ENCODE results near the gene DNAJC1. TPM values are rescaled to one million over a fixed set of nuclear protein-coding genes. Genes with fewer than 3 reads are reported as not detected.

The DNAJC1 gene
- total and polyA plus RNA-seq, 2 donors (not counting 3 experiments of a cell fraction or from before 2014, with no cell fraction given), result 11.2 to 19.7 TPM

- H3K9me1 ChIP-seq (replicated peaks; ENCODE audit: control insufficient read depth, extremely low read depth, insufficient read depth, low read length), result no peaks in the 10 kb centered on the region
- H3K4me3 ChIP-seq (replicated peaks in 1 of 3; ENCODE audit: insufficient read depth in 1 of 3, low read depth in 1 of 3, low read length in 3 of 3), result no peak overlapping the region
- H3K4me1 ChIP-seq (ENCODE audit: control insufficient read depth, extremely low read depth, insufficient read depth, low read length), result no peaks in the 10 kb centered on the region
- no peak for TF ChIP-seq EZH2 (IDR thresholded peaks at IDR 0.05; ENCODE audit: borderline replicate concordance, low read depth, low read length, severe bottlenecking)
- TF ChIP-seq POLR2A (IDR thresholded peaks at IDR 0.05; ENCODE audit: low read depth, low read length), result no peak
- H3K9me3 ChIP-seq (replicated peaks; ENCODE audit: control insufficient read depth, insufficient read depth, low read length), result no peaks in the 10 kb centered on the region
- H3K36me3 ChIP-seq (ENCODE audit: control insufficient read depth in 2 of 2, extremely low read depth in 1 of 2, insufficient read depth in 2 of 2, low read length in 2 of 2), result no peaks in the 10 kb centered on the region
- DNase-seq (ENCODE audit: low read depth, low spot score), result peak; percentile 33
- no peak overlapping the region for H3K4me2 ChIP-seq (ENCODE audit: insufficient read depth, low read length)
- H3K9ac ChIP-seq (replicated peaks; ENCODE audit: extremely low read depth, insufficient read depth, low read length), result no peak overlapping the region
- dilution Hi-C loops (cut with MboI; ENCODE audit: extremely low pct_ligation_motif_present, low sequenced_read_pairs), result no loop called here
- no peak overlapping the region for H2AFZ ChIP-seq (ENCODE audit: low read depth, low read length)
- ChIA-PET CTCF (interaction anchor here (0.7 to 3.5 kb wide), 12 partner anchors 14 to 978 kb away, joined by 3 to 51 read pairs (median 4); no protein-coding TSS in a partner anchor), POLR2A (interaction anchor here (0.6 kb wide), 1 partner anchor 366 kb away, joined by 3 read pairs; no protein-coding TSS in a partner anchor)
- H3K27me3 ChIP-seq (ENCODE audit: control insufficient read depth in 2 of 2, insufficient read depth in 2 of 2, low read length in 2 of 2), result peaks cover 2 to 29% of the 10 kb centered on the region in 2 experiments
- H4K20me1 ChIP-seq (replicated peaks; ENCODE audit: control insufficient read depth, extremely low read depth, insufficient read depth, low read length), result no peaks in the 10 kb centered on the region
- no peaks in the 10 kb centered on the region for H3K79me2 ChIP-seq (ENCODE audit: control insufficient read depth, insufficient read depth, low read length)
- no peak for FAIRE-seq
- no peak overlapping the region for H3K27ac ChIP-seq (ENCODE audit: insufficient read depth, low read depth, low read length)
- intact Hi-C loops (cut with micrococcal nuclease), result loop anchor here (1.0 kb wide), 3 partner anchors 410 to 1057 kb away; no protein-coding TSS in a partner anchor
- BruUV-seq (replicated peaks), result no TSS peak
Observed at GRCh38 chr10:22010973-22011408, 7.5 kb upstream of the DNAJC1 start.

DNA sequence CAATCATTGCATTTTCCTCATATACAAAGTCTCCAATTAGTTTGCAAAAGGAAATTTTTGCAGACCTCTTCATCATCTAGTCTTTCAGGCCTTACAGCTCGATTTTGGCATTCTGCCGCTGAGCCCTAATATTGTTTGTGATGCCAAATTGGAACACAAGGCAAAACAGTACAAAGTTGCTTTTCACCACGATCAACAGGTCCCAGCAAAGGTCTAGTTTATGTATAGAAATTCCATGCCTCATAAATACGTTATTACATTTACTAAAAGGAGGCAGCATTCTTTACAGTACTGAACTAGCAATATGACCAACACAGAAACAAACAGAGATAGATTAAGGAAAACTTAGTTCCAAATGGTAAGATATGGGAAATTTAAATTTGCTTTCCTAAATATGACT, 7.0 kb upstream of the DNAJC1 start:
- intact Hi-C loops (cut with micrococcal nuclease), result loop anchor here (1.0 kb wide), 1 partner anchor 1058 kb away; no protein-coding TSS in a partner anchor
- no TSS peak for BruUV-seq (replicated peaks)
- POLR2A ChIA-PET, result no interaction called here
- Histone ChIP-seq H3K4me1 (ENCODE audit: control insufficient read depth, extremely low read depth, insufficient read depth, low read length) (no peaks in the 10 kb centered on the region), H2AFZ (ENCODE audit: low read depth, low read length) (no peak overlapping the region), H3K9me3 (replicated peaks; ENCODE audit: control insufficient read depth, insufficient read depth, low read length) (no peaks in the 10 kb centered on the region), H3K9ac (replicated peaks; ENCODE audit: extremely low read depth, insufficient read depth, low read length) (no peak overlapping the region), H3K27me3 (ENCODE audit: control insufficient read depth in 2 of 2, insufficient read depth in 2 of 2, low read length in 2 of 2) (peaks cover 3 to 32% of the 10 kb centered on the region in 2 experiments), H3K36me3 (ENCODE audit: control insufficient read depth in 2 of 2, extremely low read depth in 1 of 2, insufficient read depth in 2 of 2, low read length in 2 of 2) (no peaks in the 10 kb centered on the region), H3K4me3 (replicated peaks in 1 of 3; ENCODE audit: insufficient read depth in 1 of 3, low read depth in 1 of 3, low read length in 3 of 3) (no peak overlapping the region), H4K20me1 (replicated peaks; ENCODE audit: control insufficient read depth, extremely low read depth, insufficient read depth, low read length) (no peaks in the 10 kb centered on the region), H3K4me2 (ENCODE audit: insufficient read depth, low read length) (no peak overlapping the region), H3K27ac (ENCODE audit: insufficient read depth, low read depth, low read length) (no peak overlapping the region), H3K79me2 (ENCODE audit: control insufficient read depth, insufficient read depth, low read length) (no peaks in the 10 kb centered on the region), H3K9me1 (replicated peaks; ENCODE audit: control insufficient read depth, extremely low read depth, insufficient read depth, low read length) (no peaks in the 10 kb centered on the region)
- TF ChIP-seq CTCF (IDR thresholded peaks at IDR 0.05; ENCODE audit: extremely low read depth in 1 of 2, insufficient read depth in 1 of 2, low read depth in 1 of 2, low read length in 2 of 2) (no peak), FOS (IDR thresholded peaks at IDR 0.05; ENCODE audit: borderline replicate concordance, insufficient read depth, low read length) (no peak), POLR2A (IDR thresholded peaks at IDR 0.05; ENCODE audit: low read depth, low read length) (no peak), EZH2 (IDR thresholded peaks at IDR 0.05; ENCODE audit: borderline replicate concordance, low read depth, low read length, severe bottlenecking) (no peak), GATA2 (IDR thresholded peaks at IDR 0.05; ENCODE audit: insufficient read depth, insufficient read length, low read depth, low read length) (no peak), POLR2AphosphoS5 (IDR thresholded peaks at IDR 0.05; ENCODE audit: insufficient read depth, low read depth, low read length) (no peak), MYC (IDR thresholded peaks at IDR 0.05; ENCODE audit: low read depth, low read length) (no peak), JUN (IDR thresholded peaks at IDR 0.05; ENCODE audit: borderline replicate concordance, insufficient read depth, insufficient read length, low read depth) (no peak)
- TF ChIP-seq, protein P1, sequence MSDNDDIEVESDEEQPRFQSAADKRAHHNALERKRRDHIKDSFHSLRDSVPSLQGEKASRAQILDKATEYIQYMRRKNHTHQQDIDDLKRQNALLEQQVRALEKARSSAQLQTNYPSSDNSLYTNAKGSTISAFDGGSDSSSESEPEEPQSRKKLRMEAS (IDR thresholded peaks at IDR 0.05; ENCODE audit: insufficient read depth, insufficient read length), result no peak
- no peak for FAIRE-seq
- DNase-seq (ENCODE audit: low read depth, low spot score), result no peak
- dilution Hi-C loops (cut with MboI; ENCODE audit: extremely low pct_ligation_motif_present, low sequenced_read_pairs), result no loop called here
- CTCF ChIA-PET, result interaction anchor here (0.7 to 3.5 kb wide), 7 partner anchors 17 to 978 kb away, joined by 3 to 41 read pairs (median 3); no protein-coding TSS in a partner anchor

Data from endothelial cell of umbilical vein (primary cell).